Activated CD4-positive, alpha-beta T cell treated with anti-CD3 and anti-CD28 coated beads for 4 hours (primary cell): Measurements from ENCODE around the gene CANT1.
"Not testable (repeated sequence)": the region's sequence is repeated elsewhere in the genome, so short reads cannot be mapped to it uniquely, and the experiment has no call there.

Source experiments
- DNase-seq, 2 donors: peaks; one replicate each; pipeline ENCODE4 v3.0.0-alpha.2; 2020

Gene CANT1

DNA sequence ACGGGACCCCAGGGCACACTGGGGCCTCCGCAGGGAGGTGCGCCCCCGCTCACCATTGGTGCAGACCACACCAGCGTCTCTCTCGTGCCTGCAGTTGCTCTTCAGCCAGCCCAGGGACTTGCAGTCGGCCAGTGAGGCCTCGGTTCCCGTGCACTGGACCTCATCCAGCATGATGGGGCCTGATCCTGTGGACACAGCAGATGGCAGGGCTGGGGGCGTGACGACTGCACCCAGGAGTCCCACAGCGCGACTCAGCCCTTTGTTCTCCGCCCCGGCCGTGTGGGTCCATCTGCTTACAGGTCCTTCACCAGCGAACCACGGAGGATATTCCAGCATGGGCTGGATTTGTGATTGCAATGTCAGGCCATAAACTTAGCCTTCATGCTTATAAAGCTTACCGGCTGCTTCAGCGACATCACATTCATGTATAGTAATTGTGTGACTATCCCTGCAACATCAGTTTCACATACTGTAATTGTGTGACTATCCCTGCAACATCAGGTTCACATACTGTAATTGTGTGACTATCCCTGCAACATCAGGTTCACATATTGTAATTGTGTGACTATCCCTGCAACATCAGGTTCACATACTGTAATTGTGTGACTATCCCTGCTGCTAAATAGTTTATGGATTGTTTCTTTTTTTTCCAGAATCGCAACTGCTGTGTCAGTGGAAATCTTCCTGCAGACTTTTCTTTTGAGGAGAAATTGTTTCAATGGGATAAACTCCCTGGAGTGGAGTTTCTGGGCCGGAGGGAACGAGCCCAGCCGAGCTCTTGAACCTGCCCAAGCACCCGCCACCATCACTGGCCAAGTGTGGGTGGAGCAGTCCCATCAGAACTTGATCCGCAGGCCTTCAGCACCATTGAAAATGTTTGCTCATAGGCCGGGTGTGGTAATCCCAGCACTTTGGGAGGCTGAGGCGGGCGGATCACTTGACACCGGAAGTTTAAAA, 34.7 kb downstream of the CANT1 start:
- DNase-seq: no peak

DNA sequence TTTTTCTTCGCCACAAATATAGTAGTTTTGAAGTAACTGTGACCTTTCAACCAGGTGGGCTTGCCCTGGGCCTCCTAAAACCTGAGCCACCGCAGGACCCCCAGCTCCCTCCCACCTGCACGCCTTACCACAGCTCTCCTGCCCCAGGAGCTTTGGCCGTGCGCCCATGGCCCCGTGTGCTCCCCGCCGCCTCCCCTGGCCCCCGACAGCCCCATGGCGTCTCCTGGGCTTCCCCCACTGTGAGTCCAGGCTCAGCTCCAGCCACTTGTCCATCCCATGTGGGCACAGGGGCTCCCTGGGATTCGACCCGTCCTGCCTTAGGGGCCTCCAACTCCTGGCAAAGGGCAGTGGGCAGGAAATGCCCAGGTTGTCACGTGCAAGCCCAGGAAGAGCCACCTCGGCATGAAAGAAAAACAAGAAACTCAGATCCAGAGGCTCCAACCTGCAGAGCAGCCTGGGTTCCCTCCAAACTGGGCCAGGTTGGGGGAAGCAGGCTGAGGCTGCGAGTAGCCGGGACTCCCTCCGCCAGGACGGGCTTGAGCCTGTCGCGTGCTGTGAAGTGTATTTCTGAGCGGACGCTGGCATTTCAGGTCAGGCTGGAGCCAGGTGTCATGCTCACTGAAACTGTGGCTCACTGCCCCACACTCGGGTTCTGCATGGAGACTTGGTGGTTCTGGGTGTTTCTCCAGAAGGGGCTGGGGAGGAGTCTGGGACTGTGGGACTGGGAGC, 35.6 kb downstream of the CANT1 start:
- no peak for DNase-seq

DNA sequence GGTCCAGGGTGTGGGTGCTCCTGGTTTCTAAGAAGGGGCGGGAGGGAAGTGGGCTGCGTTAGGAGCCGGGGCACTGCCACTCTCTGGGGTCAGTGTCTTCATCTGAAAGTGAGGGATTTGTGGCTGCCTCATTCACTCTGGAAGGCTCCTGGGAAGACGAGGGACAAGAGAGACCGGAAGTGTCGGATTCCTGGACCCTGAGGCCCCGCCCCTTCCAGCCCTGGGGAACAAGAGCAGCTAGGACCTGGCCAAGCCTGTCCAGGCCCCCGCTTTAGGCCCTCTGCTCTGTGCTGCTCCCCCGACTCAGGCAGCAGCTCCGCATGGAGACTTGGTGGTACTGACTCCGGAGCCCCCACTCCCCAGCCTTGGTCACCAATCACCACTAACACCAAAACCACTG, 36.4 kb downstream of the CANT1 start:
- no peak for DNase-seq

DNA sequence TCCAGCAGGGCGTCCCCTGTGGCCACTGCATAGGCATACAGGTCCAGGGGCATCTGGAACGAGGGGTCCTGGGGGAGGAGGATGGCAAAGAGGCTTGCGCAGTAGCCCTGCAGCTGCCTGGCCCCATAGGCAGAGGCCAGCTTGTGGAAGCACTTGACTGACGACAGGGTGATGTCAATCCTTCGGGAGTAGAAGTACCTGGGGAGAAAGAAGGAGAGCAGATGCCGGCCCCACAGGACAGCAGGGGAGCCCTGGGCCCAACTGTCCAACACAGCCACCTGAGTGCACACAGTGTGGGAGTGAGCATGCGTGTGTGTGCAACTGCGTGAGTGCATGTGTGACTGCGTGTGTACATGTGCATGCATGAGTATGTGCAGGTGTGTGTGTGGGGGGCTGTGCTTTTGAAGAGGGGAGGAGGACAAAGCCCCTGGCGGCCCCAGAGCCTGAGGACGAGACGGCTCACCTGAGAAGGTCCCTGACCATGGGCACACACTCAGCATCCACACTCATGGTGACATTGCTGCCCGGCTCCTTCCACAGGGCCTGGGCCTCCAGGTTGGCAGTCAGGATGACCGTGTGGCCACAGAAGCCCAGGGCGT, 37.0 kb downstream of the CANT1 start:
- no peak for DNase-seq

DNA sequence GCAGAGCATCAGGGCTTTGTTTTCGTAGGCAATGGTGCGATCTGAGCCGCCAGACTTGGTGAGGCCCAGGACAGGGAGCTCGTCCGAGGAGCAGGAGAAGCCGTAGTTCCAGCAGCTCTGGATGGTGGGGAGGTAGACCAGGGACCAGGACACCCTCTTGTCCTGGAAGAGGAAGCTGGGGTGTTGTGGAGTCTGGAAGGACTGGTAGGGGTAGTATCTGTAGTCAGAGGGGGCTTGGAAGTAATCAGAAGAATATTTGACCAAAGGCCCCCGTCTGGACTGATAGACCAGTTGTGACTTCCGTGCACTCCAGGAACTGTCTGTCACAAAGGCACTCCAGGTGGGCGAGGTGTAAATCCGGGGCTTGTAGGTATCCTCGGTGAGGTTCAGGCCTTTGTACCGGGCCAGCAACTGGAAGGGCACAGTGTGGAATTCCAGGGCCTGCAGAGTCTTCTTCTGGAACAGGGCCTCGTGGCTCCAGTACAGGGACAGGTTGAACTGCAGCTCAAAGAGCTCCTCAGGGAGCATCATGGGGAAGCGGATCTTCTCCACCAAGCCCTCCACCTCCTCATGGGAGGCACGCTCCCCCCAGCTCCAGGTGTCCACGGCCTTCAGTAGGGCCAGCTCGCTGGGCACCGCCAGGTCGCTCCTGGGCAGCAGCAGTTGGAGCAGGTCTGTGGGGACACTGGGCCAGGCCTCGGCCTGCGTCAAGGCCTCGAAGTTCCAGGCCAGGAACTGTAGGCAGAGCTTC, 37.6 kb downstream of the CANT1 start:
- no peak for DNase-seq

DNA sequence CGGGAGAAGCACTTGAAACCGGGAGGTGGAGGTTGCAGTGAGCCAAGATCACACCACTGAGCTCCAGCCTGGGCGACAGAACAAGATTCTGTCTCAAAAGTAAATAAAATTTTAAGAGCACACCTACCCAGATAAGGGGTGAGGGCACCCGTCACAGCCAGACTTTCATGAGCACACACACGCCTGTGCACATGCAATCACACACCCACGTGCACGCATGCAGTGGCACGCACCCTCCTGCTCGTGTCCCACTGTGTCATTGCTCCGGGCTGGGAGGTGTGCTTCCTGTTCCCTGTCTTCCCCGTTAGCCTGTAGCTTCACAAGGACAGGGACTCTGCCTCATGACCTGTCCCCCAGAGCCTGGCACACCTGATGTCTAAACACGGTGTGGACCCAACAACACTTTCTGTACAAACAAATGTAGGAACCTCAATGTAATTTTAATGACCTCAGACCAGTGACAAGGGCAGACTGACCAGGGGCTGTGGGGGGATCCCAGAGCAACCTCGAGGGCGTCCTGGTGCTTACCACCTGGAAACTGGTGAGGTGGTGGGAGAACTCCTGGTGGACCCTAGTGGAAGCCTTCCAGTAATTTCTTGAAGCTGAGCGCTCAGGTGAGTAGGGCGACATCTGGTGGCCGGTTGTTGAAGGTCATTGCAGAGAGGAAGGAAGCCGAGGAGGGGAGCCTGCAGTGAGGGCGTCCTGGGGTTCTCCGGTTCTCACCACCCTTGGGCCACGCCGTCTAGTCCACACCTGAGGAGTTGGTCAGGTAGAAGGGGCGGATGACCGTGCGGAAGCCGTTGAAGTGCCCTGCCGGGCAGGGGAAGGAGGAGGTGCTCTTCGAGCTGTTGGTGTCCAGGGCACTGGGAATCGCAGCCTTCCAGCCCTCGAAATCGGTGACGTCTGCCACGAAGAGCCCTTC, 38.5 kb downstream of the CANT1 start:
- DNase-seq: peak; percentile 71 to 81

DNA sequence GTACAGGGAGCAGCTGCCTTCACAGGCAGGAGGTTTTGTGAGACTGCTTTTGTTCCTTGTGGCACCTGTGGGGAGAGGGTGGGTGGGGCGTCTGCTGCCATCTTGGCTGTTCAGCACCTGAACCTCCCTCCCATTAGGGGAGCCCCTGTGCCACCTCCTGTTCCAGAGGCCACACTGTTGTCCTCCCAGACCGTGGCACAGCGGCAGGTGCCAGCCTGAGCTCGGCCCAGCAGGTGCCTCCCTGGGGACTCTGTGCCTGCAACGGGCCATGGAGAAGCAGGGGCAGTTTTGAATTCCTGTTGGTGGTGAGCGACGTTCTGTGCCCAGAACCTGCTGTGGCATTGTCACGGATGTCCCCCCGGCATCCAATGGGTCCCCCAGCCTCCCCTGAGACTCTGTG, 39.7 kb downstream of the CANT1 start:
- no peak for DNase-seq

DNA sequence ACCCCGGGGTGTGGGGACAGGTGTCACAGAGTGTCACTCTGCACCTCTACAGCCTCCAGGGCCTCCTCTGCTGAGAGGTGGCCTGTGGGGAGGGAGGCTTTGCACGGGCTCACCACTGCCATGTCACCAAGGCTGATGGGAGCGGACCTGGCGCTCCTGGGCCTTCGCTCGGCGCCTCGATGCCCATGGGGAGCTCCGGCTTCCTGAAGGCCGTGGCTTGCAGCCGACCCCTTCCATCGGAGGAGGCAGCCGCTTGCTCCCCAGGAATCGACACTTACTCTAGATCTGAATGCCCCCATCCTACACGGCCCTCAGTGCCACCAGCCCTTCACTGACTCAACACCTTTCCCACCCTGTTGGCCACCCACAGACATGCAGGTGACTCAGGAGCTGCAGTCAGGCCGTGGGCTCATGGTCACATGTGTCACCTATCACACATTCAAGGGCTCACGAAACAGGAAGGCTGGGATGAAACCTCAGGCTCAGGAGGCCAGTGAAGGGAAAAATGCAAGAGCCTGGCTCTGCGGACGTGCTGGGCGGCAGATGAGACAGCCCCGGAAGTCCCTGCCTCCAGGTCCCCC, 41.7 kb downstream of the CANT1 start:
- DNase-seq: no peak

DNA sequence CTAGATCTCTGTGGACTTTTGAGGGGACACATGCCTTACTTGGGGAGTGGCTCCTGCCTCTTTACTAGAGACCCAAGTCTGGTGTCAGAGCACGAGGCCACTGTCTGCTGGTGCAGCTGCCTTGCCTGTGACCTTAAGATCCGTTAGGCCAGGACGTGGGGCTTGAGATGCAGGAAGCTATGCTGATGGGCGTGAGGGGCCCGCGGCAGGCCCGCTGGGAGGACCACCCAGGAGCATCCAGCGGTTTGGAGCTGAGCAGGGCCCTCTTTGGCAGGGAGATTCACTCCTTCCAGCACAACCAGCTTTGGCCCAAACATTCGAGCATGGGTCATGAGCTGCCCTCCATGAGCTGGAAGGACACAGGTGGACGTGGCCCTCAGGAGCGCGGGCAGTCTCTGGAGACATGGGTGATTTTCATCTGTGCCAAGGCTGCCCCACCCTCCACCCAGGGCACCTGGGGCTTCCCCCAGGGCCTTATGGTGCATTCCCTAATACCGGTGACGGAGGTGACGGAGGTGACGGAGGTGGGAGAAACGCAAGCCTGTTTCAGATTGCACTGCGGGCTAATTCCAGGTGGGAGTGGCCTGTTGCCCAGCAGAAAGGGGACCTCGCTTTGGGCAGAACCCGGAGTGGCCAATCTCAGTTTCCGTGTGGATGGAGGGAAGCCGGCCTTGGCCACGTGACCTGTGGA, 42.5 kb downstream of the CANT1 start:
- no peak for DNase-seq

DNA sequence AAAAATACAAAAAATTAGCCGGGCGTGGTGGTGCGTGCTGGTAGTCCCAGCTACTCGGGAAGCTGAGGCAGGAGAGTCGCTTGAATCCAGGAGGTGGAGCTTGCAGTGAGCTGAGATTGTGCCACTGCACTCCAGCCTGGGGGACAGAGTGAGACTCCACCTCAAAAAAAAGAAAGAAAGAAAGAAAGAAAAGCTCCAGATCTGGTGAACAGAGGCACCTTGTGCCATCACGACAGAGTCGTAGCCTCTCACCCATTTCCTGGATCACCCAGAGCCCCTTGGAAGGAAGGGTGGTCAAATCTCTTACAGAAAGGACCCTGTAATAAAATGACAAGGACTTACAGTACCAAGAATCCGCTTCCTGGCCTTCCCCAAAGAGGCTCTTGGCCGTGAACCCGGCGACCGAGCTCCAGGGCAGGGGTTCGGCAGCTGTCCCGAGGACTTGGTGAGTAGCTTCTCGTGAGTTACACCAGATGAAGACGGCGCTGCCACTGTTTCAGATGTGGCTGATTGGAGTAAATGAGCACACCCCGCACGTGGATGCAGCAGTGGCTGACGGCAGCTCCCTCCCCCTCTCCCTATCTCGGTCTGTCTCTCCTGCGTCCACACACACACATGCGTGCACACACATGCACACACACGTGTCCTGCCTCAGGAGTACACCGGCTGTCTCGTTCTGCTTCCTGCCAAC, 43.3 kb downstream of the CANT1 start:
- DNase-seq: no peak

DNA sequence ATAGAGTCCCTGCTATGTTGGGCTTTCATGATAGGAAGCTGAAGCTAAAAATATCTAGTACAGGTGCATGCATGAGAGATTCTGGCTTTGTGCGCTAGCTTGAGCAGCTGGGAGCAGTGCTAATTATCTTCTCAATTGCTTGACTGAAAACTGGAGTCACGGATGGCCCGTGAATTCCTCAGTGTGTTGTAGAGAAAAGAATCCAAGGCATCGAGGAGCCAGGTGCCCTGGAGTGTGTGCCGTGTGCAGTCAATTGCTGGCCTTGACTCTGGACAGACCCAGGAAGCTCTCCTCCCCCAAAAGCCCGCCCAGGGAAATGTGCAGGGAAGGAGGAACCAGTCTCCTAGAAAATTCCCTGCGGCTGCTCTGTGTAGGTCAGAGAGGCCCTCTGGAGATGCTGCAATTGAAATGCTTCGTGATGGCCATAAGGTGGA, 44.1 kb downstream of the CANT1 start:
- DNase-seq: no peak

DNA sequence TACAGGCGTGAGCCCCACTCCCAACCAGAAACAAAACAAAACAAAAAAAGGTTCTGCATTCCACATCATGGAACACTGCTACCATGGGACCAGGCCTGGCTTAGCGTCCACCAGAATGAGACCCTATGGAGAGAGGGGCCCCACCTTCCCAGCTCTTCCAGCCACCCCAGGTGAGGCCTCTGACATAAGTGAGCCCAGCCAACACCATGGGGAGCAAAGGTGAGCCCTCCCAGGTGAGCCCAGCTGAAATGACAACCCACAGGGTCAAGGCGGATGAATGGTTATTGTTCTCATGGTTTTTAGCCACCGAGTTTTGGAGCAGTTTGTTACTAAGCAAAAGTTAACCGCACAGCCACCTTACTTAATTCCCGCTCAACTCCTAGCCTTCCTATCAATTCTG, 46.2 kb downstream of the CANT1 start:
- no peak for DNase-seq

DNA sequence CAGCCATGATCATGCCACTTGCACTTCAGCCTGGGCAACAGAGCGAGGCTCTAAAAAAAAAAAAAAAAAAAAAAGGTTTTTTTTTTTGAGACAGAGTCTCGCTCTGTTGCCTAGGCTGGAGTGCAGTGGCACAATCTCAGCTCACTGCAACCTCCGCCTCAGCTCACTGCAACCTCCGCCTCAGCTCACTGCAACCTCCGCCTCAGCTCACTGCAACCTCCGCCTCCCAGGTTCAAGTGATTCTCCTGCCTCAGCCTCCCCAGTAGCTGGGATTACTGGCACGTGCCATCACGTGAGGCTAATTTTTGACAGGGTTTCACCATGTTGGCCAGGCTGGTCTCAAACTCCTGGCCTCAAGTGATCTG, 46.6 kb downstream of the CANT1 start:
- not testable (repeated sequence) for DNase-seq

DNA sequence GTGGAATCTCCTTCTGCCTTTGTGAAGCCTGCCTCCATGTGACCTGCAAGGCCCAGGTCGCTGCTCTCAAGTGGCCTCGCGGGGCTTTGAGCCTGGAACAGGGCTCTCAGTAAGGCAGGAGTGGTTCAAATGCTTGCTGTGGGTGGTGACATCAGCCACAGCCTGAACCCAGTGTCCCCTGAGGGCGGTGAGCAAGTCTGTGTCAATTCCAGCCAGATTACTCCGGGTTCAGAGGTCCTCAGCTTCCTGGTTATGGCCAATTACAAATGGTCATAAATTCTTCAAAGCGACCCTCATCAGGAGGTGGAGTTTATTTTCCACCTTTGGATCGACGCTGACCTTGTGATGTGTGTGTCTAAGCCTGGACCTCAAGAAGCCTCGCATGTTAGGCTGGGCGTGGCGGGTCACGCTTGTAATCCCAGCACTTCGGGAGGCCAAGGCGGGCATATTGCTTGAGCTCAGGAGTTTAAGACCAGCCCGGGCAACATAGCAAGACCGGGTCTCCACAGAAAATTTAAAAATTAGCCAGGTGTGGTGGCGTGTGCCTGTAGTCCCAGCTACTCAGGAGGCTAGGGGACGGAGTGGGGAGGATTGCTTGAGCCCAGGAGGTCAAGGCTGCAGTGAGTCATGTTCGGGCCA, 47.1 kb downstream of the CANT1 start:
- no peak for DNase-seq

DNA sequence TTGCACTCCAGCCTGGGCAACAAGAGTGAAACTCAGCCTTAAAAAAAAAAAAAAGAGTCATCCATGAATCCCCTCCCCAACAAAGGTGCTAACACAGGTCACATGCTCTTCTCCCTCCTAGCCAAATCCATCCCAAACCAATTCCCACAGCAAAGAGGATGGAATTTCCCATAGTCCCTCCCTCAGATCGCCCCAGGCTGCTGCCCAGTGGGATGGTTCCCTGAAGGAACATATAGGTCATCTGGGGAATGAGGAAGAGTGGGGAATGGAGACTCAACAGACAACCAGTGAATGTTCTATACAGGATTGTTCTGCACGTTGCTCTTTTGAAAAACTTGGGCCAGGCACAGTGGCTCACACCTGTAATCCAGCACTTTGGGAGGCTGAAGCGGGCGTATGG, 48.0 kb downstream of the CANT1 start:
- no peak for DNase-seq

DNA sequence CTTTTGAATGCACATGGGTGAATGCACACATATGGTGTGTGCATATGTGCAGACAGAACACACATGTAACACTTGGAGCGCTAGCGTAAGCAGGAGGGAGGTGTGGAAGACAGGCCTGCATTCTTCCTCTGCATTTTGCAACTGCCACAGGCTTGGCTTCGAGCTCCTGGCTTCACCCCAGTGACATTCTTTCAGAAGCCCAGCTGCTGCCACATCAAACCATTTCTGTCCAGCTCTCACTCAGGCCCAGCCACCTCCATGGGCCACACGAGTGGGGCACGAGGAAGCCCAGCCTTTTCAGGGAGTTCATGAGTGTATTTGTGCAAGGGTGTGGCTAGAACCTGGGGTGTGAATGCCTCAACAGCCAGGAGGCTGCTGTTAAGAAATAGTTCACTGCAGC, 48.6 kb downstream of the CANT1 start:
- no peak for DNase-seq

DNA sequence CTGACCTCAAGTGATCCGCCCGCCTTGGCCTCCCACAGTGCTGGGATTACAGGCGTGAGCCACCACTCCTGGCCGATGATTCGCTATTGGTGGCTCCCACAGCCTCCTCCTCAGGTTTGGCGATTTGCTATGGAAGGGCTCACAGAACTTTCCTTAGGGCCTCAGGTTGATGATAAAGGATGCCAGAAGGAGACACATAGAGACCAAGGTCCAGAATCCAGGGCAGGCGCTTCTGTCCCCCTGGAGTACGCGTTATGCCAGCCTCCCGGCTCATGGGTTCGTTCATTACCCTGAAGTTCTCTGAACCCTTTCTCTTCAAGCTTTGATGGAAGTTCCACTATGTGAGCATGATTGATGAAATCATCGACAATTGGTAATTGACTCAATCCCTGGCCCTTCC, 49.8 kb downstream of the CANT1 start:
- no peak for DNase-seq

DNA sequence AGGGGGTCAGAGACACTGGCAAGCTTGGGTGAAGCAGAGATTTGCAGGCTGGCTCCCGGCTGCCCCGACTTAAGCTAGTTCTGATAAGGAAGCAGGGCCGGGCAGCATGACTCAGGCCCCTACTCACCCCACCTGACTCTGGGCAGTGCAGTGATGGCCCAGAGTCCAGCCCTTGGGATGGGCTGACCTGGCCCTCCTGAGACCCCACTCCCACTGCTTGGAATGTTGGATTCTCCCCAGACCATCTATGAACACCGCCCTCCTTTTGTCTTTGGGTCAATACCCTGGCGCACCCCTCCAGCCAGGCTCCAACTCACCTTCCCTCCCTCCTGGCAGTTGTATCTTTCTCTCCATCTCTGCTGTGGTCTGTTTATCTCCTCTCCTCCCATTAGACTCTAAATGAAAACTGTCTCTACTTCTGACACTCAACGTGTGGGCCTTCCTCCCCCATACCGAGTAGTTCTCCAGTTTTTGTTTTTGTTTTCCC, 50.9 kb downstream of the CANT1 start:
- DNase-seq: no peak

DNA sequence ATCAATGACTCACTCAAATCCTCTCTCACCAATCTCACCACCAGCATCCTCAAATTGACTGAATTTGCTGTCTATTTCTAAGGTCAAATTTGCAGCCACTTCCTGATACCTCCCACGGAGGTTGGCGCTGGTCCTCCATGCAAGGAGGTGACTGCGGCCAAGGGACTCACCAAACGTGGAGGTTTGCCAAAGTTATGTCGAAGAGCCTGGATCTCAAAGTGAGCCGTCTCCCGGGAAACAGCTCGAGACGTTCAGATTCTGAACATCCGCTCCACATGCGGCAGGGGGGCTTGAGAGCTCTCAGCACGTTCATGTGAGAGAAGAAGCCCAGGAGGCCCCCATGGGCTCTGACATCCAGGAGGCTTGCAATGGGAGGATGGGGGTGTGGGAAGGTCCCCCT, 52.4 kb downstream of the CANT1 start:
- DNase-seq: no peak

DNA sequence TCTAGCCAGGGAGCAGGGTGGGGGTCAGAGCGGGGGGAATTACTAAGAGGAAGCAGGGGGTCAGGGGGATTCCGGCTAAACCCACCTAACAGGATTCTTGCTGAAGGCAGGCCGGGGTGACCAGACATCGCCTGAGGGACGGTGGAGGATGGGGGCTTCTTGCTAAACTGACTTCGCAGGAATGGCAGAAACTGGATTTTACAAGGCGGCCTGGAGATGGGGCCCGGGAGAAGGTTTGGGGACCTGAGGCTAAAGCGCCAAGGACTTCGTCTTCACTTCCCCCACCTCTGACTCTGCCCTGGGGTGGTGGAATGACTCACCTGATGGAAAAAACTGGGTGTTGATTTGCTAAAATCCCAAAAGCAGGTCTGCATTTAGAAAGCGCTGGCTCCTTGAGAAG, 53.3 kb downstream of the CANT1 start:
- no peak for DNase-seq
